Stimulated activated CD8-positive, alpha-beta memory T cell treated with anti-CD3 and anti-CD28 coated beads, Interleukin-7, amount 100 ng/mL, for 48 hours (primary cell): ENCODE measurements around the gene PIP4K2A.
"Not testable (repeated sequence)": the region's sequence is repeated elsewhere in the genome, so short reads cannot be mapped to it uniquely, and the experiment has no call there.

Experiments used
- DNase-seq, 2 donors: peaks; one replicate each; pipeline ENCODE4 v3.0.0-alpha.2; 2020; ENCODE audit warnings: low read depth in 1 of 2; ENCODE audit errors: extremely low read depth in 1 of 2

The PIP4K2A gene

DNA sequence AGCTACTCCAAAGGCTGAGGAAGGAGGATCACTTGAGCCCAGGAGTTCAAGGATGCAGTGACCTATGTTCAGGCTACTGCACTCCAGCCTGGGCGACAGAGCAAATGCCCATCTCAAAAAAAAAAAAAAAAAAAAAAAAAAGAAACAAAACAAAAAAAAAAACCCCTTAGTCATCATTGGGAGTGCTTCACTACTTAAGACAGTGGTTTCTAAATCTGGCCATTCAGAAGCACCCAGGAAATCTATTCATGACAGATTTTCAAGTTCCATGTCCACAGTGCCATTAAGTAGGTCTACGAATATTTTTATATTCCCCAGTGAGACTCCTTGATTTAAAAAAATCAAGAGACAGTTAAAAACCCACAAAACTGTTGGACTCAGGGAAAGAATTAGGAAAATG, 182.9 kb downstream of the PIP4K2A start:
- no peak for DNase-seq

DNA sequence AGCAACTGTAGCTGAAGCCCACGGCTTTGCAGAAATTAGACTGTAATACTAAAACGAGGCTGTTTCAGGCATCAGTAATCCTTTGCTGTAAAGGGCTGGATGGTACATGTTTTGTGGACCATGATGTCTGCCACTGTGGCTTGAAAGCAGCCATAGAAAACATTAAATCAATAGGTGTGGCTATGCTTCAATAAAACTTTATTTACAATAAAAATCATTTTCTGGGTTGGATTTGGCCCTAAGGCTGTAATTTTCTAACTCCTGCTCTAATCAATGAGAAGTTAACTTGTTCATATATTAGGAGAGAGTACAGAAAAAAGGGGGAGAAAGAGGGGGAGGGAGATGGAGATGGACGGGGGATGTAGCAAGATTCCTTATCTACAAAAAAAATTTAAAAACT, 183.4 kb downstream of the PIP4K2A start:
- no peak for DNase-seq

DNA sequence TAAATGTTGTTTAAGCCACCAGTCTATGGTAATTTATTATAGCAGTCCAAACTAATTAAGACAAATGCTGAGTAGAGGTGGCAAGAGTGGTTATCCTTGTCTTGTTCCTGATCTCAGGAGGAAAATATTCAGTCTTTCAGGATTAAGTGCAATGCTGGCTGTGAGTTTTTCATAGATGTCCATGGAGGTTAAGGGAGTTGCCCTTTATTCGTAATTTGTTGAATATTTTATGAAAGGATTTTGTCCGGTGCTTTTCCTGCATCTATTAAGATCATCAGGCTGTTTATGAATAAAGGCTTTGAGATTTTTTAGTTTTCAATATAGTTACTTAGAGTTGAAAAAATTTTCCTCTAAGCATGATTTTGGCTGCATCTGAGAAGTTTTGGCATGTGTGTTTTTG, 186.9 kb downstream of the PIP4K2A start:
- DNase-seq: no peak

DNA sequence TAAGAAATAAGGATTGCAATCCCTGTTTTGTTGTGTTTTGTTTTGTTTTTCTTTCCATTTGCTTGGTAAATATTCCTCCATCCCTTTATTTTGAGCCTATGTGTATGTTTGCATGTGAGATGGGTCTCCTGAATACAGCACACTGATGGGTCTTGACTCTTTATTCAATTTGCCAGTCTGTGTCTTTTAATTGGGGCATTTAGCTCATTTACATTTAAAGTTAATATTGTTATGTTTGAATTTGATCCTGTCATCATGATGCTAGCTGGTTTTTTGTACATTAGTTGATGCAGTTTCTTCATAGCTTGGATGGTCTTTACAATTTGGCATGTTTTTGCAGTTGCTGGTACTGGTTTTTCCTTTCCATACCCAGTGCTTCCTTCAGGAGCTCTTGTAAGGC, 190.0 kb downstream of the PIP4K2A start:
- not testable (repeated sequence) for DNase-seq

DNA sequence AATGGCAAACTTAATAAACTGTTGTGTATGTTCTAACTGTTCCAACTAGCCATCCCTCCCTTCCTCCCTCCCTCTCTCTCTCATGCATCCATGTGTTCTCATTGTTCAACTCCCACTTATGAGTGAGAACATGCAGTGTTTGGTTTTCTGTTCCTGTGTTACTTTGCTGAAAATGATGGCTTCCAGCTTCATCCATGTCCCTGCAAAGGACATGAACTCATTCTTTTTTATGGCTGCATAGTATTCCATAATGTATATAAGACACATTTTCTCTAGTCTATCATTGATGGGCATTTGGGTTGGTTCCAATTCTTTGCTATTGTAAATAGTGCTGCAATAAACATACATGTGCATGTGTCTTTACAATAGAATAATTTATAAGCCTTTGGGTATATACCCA, 193.7 kb downstream of the PIP4K2A start:
- DNase-seq: not testable (repeated sequence)

- no peak for DNase-seq
Observed at GRCh38 chr10:22518167-22518724, 196.1 kb downstream of the PIP4K2A start.

DNA sequence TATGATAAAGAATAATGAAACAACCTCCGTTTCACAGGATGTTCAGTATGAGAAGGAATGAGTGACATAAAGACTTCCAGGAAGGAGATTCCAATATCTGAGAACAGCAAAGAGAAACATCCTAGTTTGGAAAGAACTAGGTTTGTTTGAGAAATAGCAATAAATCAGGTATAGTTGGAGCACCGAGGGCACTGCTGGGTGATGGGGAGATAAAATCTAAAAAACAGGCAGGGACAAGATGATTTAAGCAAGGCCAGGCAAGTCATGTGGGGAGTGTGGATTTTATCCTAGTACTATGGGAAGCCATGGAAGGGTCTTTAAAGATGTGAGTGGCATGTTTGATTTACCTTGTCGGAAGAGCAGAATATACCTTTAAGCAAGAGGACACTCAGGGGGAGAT, 199.4 kb downstream of the PIP4K2A start:
- no peak for DNase-seq

DNA sequence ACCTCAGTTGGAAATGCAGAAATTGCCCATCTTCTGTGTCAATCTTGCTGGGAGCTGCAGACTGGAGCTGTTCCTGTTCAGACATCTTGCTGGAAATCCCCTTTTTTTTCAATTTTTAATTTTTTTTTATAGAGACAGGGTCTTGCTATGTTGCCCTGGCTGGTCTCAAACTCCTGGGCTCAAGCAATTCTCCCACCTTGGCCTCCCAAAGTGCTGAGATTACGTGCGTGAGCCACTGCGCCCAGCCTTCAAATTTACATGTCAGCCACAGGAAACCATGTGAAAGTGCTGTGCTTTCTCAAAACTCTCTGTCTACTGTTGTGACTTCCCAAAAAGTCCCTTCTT, 200.0 kb downstream of the PIP4K2A start:
- not testable (repeated sequence) for DNase-seq

DNA sequence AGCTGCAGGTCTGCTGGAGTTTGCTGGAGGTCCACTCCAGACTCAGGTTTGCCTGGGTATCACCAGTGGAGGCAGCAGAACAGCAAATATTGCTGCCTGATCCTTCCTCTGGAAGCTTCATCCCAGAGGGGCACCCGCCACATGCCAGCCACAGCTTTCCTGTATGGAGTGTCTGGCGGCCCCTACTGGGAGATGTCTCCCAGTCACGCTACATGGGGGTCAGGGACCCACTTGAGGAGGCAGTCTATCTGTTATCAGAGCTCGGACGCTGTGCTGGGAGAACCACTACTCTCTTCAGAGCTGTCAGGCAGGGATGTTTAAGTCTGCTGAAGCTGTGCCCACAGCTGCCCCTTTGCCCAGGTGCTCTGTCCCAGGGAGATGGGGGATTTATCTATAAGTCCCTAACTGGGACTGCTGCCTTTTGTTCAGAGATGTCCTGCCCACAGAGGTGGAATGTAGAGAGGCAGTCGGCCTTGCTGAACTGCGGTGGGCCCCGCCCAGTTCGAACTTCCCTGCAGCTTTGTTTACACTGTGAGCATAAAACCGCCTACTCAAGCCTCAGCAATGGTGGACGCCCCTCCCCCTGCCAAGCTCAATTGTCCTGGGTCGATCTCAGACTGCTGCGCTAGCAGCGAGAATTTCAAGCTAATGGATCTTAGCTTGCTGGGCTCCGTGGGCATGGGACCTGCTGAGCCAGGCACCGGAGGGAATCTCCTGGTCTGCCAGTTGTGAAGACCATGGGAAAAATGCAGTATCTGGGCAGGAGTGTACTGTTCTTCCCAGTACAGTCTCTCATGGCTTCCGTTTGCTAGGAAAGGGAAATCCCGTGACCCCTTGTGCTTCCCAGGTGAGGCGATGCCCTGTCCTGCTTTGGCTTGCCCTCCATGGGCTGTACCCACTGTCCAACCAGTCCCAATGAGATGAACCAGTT, 200.6 kb downstream of the PIP4K2A start:
- not testable (repeated sequence) for DNase-seq

- DNase-seq: not testable (repeated sequence)
Observed at GRCh38 chr10:22512015-22512414, 202.4 kb downstream of the PIP4K2A start.

- DNase-seq: not testable (repeated sequence)
Observed at GRCh38 chr10:22508214-22508613, 206.2 kb downstream of the PIP4K2A start.

DNA sequence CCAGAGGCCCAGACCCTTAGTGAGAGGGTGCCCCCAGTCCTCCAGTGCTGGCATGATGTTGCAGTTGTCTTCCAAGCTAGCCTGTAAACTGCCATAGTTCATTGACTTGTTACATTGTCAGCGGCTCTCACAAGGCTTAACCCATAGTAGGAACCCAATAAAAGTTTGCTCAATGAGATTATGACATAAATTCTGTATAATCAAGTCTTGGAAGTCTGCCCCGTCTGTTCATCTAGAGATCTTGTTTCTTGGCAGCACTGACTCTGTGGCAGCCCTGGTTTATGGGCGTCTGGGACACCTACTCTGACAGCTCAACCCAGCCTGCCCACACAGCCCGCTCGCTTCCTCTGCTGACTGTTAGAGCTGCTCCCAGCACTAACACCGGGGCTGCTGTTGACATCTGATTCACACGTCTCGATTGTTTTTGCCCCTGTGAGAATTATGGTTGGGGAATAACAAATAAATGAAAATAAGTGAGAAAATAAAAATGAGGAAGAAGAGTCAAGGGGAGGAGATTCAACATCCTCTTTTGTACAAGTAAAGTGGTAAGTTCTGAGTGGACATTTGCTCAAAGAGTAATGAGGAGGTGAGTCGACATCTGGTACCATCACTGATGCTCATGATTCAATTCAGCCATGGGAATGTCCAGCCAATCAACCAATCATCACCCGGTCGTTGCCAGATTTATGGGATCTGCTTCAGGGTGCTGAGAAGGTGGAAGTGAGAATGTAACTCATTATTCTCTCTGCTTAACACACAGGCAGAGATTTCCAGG, 208.3 kb downstream of the PIP4K2A start:
- DNase-seq: peak; percentile 39 to 45

DNA sequence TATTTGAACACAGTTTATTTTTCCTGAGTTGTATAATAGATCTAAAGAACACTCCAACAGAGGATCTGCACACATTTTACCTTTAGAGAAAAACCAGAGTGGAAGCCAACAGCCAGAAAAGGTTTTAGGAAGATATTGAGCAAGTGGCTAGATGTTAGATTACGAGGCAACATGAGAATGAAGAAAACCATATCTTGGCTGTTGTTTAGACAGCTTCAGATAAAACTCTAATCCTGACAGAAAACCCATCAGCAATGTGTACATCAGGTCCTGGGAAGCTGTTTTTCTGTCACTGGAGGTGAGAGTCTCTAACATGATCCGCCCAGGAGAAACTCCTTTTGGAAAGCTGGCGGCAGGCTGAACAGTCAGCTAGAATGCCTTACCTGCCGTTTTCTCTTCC, 209.6 kb downstream of the PIP4K2A start:
- DNase-seq: no peak

- DNase-seq: no peak
Observed at GRCh38 chr10:22503315-22504088, 210.9 kb downstream of the PIP4K2A start.

DNA sequence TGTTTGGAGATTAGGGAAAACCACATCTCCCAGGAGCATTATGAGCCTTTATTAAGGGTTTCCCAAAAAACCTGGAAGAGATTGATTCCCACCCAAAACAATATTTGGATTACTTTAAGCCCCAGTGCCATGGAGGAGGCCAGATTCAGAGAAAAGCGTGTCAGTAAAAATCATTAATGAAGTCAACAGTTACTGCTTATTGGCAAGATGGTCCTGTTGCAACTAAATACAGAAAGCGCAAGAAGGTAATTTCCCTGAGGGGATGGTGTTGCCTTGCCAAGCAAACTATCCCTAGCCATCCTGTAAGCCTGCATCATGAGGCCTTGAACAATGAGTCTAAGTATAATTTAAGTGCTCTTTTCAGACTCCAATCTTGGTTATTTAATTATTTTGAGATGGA, 212.5 kb downstream of the PIP4K2A start:
- no peak for DNase-seq

GRCh38 chr10:22501413-22501812, 213.0 kb downstream of the PIP4K2A start:
- no peak for DNase-seq

GRCh38 chr10:22500656-22501340, 213.6 kb downstream of the PIP4K2A start:
- no peak for DNase-seq

- not testable (repeated sequence) for DNase-seq
Observed at GRCh38 chr10:22499973-22500372, 214.4 kb downstream of the PIP4K2A start.

- DNase-seq: no peak
Observed at GRCh38 chr10:22495396-22495795, 219.0 kb downstream of the PIP4K2A start.

GRCh38 chr10:22494007-22494406, 220.4 kb downstream of the PIP4K2A start:
- DNase-seq: no peak
